Vagina (tissue), 2 donors: Measurements from ENCODE around the gene SPHK1.

Experiments
- CTCF ChIP-seq, 3 experiments: fragments of 450-650 bp in 2 of 3; fragments of 200-600 bp in 1 of 3; sonication (generic) in 1 of 3; IDR thresholded peaks; one replicate each; pipeline ENCODE4 v1.5.1; 2017 to 2019; ENCODE audit warnings: antibody characterized with exemption in 3 of 3, mild to moderate bottlenecking in 2 of 3, moderate library complexity in 2 of 3
- POLR2AphosphoS5 ChIP-seq, 2 donors: sonication (generic); formaldehyde crosslinking; IDR thresholded peaks; one replicate each; pipeline ENCODE4 v1.9.0; 2017; ENCODE audit warnings: antibody characterized with exemption in 2 of 2, mild to moderate bottlenecking in 2 of 2, low read depth in 1 of 2; ENCODE audit not compliant: insufficient read depth in 1 of 2

- TF ChIP-seq CTCF (IDR thresholded peaks at IDR 0.05) (no peak), POLR2AphosphoS5 (IDR thresholded peaks at IDR 0.05; ENCODE audit: insufficient read depth in 1 of 2, low read depth in 1 of 2) (no peak)
Observed at GRCh38 chr17:76417499-76418143, 33.2 kb downstream of the SPHK1 start.
